Measurements from ENCODE around the gene PNPO. TPM values are rescaled to one million over a fixed set of nuclear protein-coding genes. Genes with fewer than 3 reads are reported as not detected.

PNPO gene
- total and polyA plus RNA-seq, 2 of the 8 experiments (the other 6 are each of a cell fraction or from before 2014, with no cell fraction given) = 7.0 to 8.1 TPM

GRCh38 chr17:47980541-47980940 lies 39.2 kb downstream of the PNPO start:
- Histone ChIP-seq H3K27ac (ENCODE audit: low read depth, low read length) (no peak overlapping the region), H4K91ac (replicated peaks; ENCODE audit: insufficient read length, low read length) (no peak overlapping the region), H3K23ac (ENCODE audit: insufficient read length) (no peak overlapping the region), H2BK12ac (ENCODE audit: low read depth, low read length) (no peak overlapping the region), H3K4me3 (ENCODE audit: extremely low read depth in 1 of 4, insufficient read depth in 2 of 4, low read depth in 3 of 4, low read length in 4 of 4) (no peak overlapping the region), H4K8ac (ENCODE audit: extremely low read depth, insufficient read depth, low read length) (no peak overlapping the region), H2AFZ (ENCODE audit: low read length) (no peak overlapping the region), H4K5ac (ENCODE audit: insufficient read length, low read depth, low read length) (no peak overlapping the region), H3K4me2 (ENCODE audit: insufficient read depth in 1 of 2, low read depth in 2 of 2, low read length in 2 of 2) (no peak overlapping the region), H3K56ac (replicated peaks; ENCODE audit: insufficient read length, low read depth, low read length) (no peak overlapping the region), H2BK5ac (ENCODE audit: low read depth, low read length) (no peak overlapping the region), H2AK5ac (ENCODE audit: low read depth, low read length) (no peak overlapping the region), H3K23me2 (ENCODE audit: low read depth, low read length) (no peaks in the 10 kb centered on the region), H3K18ac (ENCODE audit: extremely low read depth, low read length) (no peak overlapping the region), H3K27me3 (replicated peaks in 1 of 4; ENCODE audit: control insufficient read depth in 3 of 4, extremely low read depth in 1 of 4, insufficient read depth in 3 of 4, low read length in 3 of 4) (no peaks in the 10 kb centered on the region), H3K4me1 (replicated peaks in 1 of 4; ENCODE audit: control insufficient read depth in 3 of 4, insufficient read depth in 4 of 4, low read length in 3 of 4) (no peaks in the 10 kb centered on the region; a peak in 1 of 7 replicates), H3K79me1 (ENCODE audit: low read depth, low read length) (peaks cover 3% of the 10 kb centered on the region; the same call in 1 of the 2 replicates), H3K9ac (replicated peaks in 1 of 4; ENCODE audit: extremely low read depth in 1 of 4, low read depth in 3 of 4, low read length in 3 of 4) (no peak overlapping the region), H3K79me2 (ENCODE audit: control insufficient read depth in 1 of 2, insufficient read depth in 2 of 2, low read length in 2 of 2) (no peaks in the 10 kb centered on the region), H2BK20ac (ENCODE audit: low read length) (no peak overlapping the region), H3K36me3 (ENCODE audit: control insufficient read depth in 2 of 4, insufficient read depth in 4 of 4, low read length in 3 of 4) (peaks cover 19 to 75% (median 48%) of the 10 kb centered on the region in 4 experiments; a peak in 7 of 8 replicates), H3K9me3 (ENCODE audit: insufficient read depth in 2 of 2, low read depth in 1 of 2, low read length in 1 of 2) (no peaks in the 10 kb centered on the region), H3K4ac (replicated peaks; ENCODE audit: insufficient read length, low read depth, low read length) (no peak overlapping the region), H4K20me1 (replicated peaks in 1 of 2; ENCODE audit: control insufficient read depth in 1 of 2, insufficient read depth in 2 of 2, low read length in 2 of 2) (no peaks in the 10 kb centered on the region), H2BK15ac (ENCODE audit: low read length) (no peak overlapping the region), H2BK120ac (replicated peaks; ENCODE audit: low read depth, low read length) (no peak overlapping the region), H3K14ac (ENCODE audit: insufficient read length) (no peak overlapping the region)
- DNase-seq (ENCODE audit: low read depth in 1 of 2, low spot score in 2 of 2) = no peak
- FAIRE-seq = no peak
- TF ChIP-seq KDM5A (IDR thresholded peaks at IDR 0.05; ENCODE audit: low read length) (no peak), HDAC6 (IDR thresholded peaks at IDR 0.05; ENCODE audit: low read depth, low read length) (no peak), KDM1A (IDR thresholded peaks at IDR 0.05; ENCODE audit: borderline replicate concordance, low read length) (no peak), JUND (IDR thresholded peaks at IDR 0.05; ENCODE audit: low read length) (no peak), SP2 (IDR thresholded peaks at IDR 0.05; ENCODE audit: low read length) (no peak), EP300 (IDR thresholded peaks at IDR 0.05; ENCODE audit: borderline replicate concordance in 1 of 2, low read depth in 2 of 2, low read length in 2 of 2) (no peak), BCL11A (IDR thresholded peaks at IDR 0.05; ENCODE audit: low read depth in 2 of 2, low read length in 2 of 2) (no peak), SP4 (IDR thresholded peaks at IDR 0.05; ENCODE audit: low read length) (no peak), POLR2AphosphoS5 (IDR thresholded peaks at IDR 0.05; ENCODE audit: low read depth, low read length) (no peak), TBP (IDR thresholded peaks at IDR 0.05; ENCODE audit: low read depth, low read length) (no peak)
- ChIA-PET CTCF (ENCODE audit: partially characterized antibody) (interaction anchor here (0.6 to 40.5 kb wide), 8 partner anchors 8 to 133 kb away, joined by 3 to 1010 read pairs (median 28); partner anchors contain the start of genes CDK5RAP3, PNPO and PRR15L), POLR2A (ENCODE audit: partially characterized antibody) (interaction anchor here (1.7 to 3.6 kb wide), 3 partner anchors 10 to 37 kb away, joined by 4 to 17 read pairs (median 7); partner anchors contain the start of gene CDK5RAP3)

Measured in H1 (cell line).